Measurements from ENCODE around the gene ARPC5L.

The ARPC5L gene

DNA sequence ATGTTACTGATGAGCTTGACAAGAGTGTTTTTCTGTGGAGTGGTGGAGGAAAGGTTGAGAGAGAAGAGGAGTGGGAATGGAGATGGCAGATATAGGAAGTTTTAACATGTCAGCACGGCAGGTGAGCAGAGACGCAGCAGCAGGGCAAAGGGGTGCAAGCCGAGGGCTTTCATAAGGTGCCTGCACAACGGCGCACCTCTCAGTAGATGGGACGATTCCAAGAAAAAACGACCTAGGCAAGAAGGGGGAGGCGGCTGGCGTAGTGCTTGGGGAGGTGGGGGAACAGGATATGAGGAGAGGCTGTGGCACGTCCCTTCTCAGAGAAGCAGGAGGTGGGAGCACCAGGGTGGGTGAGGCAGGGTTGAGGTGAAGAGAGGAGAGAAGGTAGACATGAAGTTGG, 24.5 kb downstream of the ARPC5L start:
- TF ChIP-seq, protein P1, sequence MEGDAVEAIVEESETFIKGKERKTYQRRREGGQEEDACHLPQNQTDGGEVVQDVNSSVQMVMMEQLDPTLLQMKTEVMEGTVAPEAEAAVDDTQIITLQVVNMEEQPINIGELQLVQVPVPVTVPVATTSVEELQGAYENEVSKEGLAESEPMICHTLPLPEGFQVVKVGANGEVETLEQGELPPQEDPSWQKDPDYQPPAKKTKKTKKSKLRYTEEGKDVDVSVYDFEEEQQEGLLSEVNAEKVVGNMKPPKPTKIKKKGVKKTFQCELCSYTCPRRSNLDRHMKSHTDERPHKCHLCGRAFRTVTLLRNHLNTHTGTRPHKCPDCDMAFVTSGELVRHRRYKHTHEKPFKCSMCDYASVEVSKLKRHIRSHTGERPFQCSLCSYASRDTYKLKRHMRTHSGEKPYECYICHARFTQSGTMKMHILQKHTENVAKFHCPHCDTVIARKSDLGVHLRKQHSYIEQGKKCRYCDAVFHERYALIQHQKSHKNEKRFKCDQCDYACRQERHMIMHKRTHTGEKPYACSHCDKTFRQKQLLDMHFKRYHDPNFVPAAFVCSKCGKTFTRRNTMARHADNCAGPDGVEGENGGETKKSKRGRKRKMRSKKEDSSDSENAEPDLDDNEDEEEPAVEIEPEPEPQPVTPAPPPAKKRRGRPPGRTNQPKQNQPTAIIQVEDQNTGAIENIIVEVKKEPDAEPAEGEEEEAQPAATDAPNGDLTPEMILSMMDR (IDR thresholded peaks at IDR 0.05), result no peak

DNA sequence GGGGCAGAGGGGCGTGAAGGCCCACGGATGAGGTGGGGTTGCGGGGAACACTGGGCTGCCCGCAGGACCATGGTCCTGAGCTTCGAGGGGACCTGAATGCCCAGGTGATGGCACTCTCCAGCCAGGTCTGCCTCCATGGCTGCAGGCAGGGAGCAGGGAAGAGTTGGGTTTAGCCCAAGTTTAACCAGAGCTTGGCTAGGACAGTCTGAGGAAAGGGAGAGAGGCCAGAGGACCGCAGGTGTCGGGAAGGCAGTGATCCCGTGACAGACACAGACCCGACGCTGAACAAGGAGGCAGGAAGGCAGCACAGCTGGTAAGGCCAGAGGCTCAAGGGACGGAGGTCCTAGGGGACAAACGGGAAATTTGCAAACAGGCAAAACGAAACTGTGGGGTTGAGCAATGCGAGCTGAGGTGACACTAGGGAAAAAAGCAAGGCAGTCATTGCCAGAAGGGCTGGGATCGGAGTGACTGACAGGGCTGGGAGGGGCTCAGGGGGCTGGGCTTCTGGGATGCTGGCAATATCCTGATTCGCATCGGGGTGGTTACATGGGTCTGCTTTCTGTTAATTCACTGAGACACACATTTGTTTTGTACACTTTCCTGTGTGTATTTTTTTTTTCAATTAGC, 25.0 kb downstream of the ARPC5L start:
- TF ChIP-seq, protein P1 (IDR thresholded peaks at IDR 0.05), result no peak

DNA sequence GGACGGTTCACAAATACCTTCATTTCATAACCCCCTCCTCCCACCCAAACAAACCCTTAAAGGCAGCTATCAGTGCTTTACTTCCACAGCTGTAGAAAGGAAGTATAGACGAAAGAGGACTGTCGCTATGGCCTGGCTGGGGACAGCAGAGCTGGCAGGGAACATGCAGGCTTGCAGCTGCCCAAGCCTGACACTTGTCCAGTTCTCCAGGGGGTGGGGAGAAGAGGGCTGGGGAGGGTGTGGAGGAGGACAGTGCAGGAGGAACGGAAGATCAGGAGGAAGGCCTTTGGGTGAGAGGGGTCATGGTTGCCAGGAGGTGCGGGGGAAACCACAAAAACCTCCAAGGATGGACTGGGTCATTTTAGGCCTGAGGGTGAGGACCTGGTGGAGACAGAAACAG, 25.9 kb downstream of the ARPC5L start:
- TF ChIP-seq, protein P1 (IDR thresholded peaks at IDR 0.05), result no peak

DNA sequence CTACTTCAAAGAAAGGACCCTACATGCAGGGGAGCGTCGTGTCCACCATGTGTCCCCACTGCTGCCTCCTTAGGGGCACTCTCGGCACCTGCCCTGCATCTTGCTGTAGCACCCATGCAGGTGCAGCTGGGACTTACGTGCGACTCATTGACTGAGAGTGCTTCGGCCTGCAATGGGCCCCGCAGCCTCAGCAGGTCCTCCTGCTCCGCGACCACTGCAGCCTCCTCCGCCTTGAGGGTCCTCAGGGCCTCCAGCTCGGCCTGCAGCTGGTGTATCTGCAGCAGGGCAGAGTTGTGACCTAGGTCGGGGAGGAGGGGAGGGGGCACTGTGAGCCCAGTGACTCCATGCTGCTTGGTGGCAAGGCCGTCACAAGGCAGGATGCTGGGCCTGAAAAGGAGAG, 27.1 kb downstream of the ARPC5L start:
- TF ChIP-seq, protein P1 (IDR thresholded peaks at IDR 0.05), result no peak

DNA sequence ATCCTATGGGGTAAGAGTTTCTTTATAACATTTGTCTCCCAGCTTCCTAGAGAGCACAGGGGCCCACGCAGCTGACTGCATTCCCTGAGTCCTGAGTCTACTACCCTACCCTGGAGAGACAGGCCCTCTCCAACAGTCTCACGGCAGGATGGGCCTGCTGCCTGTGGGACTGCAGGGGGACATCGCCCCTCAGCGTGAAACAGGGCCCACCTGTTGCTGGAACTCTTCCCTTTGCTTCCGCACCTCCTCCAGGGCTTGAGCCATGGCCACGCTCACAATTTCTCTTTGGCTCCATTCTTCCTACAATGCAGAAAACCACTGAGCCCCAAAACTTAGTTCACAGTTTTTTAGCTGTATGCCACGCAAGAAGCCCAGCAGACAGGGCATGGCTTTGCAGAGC, 28.2 kb downstream of the ARPC5L start:
- TF ChIP-seq, protein P1 (IDR thresholded peaks at IDR 0.05), result no peak

DNA sequence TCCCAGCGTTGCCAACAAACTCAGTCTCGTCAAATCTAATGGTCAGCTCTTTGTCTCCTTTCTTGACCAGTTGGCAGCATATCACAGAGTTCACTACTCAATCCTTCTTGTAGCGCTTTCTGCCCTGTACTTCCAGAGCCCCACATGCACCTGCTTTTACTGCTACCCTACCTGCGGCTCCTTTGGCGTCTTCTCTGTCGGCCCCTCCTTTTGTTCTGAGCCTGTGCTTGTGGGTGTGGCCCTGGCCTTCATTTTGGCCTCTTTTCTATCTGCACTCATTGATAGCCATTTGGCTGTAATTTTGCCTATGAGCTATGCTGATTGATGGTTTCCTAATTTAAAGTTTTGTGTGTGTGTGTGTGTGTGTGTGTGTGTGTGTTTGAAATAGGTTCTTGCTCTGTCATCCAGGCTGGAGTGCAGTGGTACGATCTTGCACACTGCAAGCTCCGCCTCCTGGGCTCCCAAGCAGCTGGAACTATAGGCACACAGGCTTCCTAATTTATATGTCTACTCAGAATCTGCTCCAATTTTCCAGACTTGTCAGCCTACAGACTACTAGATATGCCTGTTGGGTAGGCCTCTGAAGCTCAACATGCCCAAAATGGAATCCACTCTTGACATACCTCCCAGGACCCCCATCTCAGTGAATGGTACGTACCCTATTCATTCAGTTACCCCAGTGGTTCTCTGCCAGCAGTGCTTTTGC, 32.3 kb downstream of the ARPC5L start:
- TF ChIP-seq, protein P1 (IDR thresholded peaks at IDR 0.05), result no peak

DNA sequence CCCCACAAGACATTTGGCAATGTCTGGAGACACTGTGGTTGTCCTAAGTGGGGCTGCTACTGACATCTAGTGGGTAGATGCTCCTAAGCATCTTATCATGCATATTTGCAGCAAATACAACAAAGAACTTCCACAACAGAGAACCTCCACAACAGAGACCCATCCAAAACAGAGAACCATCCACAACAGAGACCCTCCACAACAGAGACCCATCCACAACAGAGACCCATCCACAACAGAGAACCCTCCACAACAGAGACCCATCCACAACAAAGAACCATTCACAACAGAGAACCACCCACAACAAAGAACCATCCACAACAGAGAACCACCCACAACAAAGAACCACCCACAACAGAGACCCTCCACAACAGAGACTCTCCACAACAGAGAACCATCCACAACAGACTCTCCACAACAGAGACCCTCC, 32.8 kb downstream of the ARPC5L start:
- TF ChIP-seq, protein P1 (IDR thresholded peaks at IDR 0.05), result no peak; the same call in 1 of the 2 replicates
